Measurements from ENCODE around the gene SHC1.
A peak's percentile ranks its signal among the peaks of the same experiment; 100 is the strongest.

SHC1 gene

GRCh38 chr1:154974102-154974807, 3.7 kb upstream of the SHC1 start, which contains the start of gene CKS1B:
TSS of gene CKS1B (plus strand) at chr1:154974681. CDS start at chr1:154974746, 65 bp downstream.
- no peak for TF ChIP-seq CTCF (IDR thresholded peaks at IDR 0.05; ENCODE audit: control insufficient read depth, extremely low read depth, insufficient read depth)
- peak within 1 kb of the TSS; percentile 75 for H3K4me3 ChIP-seq (ENCODE audit: low read depth, low read length)
- DNase-seq (ENCODE audit: low read depth), result peak; percentile 100

- H3K4me3 ChIP-seq (ENCODE audit: low read depth, low read length), result peak overlapping the region; percentile 75
- peak; percentile 93 for DNase-seq (ENCODE audit: low read depth)
- TF ChIP-seq CTCF (IDR thresholded peaks at IDR 0.05; ENCODE audit: control insufficient read depth, extremely low read depth, insufficient read depth), result peak; percentile 14; the same call in 1 of the 2 replicates
These were observed 3.0 kb upstream of the SHC1 start for GRCh38 chr1:154973344-154974101.

GRCh38 chr1:154972517-154973343, 2.2 kb upstream of the SHC1 start:
- DNase-seq (ENCODE audit: low read depth), result peak; percentile 79
- H3K4me3 ChIP-seq (ENCODE audit: low read depth, low read length), result peak overlapping the region; percentile 75
- no peak for TF ChIP-seq CTCF (IDR thresholded peaks at IDR 0.05; ENCODE audit: control insufficient read depth, extremely low read depth, insufficient read depth)

GRCh38 chr1:154972213-154972516, 1.6 kb upstream of the SHC1 start:
- no peak for TF ChIP-seq CTCF (IDR thresholded peaks at IDR 0.05; ENCODE audit: control insufficient read depth, extremely low read depth, insufficient read depth)
- DNase-seq (ENCODE audit: low read depth), result no peak
- H3K4me3 ChIP-seq (ENCODE audit: low read depth, low read length), result peak overlapping the region; percentile 75

- H3K4me3 ChIP-seq (ENCODE audit: low read depth, low read length), result peak overlapping the region; percentile 59
- no peak for TF ChIP-seq CTCF (IDR thresholded peaks at IDR 0.05; ENCODE audit: control insufficient read depth, extremely low read depth, insufficient read depth)
- no peak for DNase-seq (ENCODE audit: low read depth)
These were observed 923 bp upstream of the SHC1 start for GRCh38 chr1:154971341-154971998.

- peak overlapping the region; percentile 59 for H3K4me3 ChIP-seq (ENCODE audit: low read depth, low read length)
- TF ChIP-seq CTCF (IDR thresholded peaks at IDR 0.05; ENCODE audit: control insufficient read depth, extremely low read depth, insufficient read depth), result no peak
- DNase-seq (ENCODE audit: low read depth), result no peak
These were observed 591 bp downstream of the SHC1 start for GRCh38 chr1:154969860-154970452.

All from LNCaP clone FGC (cell line).